Measurements from ENCODE around the gene CAPN15. TPM values are rescaled to one million over a fixed set of nuclear protein-coding genes. Genes with fewer than 3 reads are reported as not detected.

Gene CAPN15
- total and polyA plus RNA-seq, 10 donors, result 25.8 to 71.7 (median 62.5) TPM

DNA sequence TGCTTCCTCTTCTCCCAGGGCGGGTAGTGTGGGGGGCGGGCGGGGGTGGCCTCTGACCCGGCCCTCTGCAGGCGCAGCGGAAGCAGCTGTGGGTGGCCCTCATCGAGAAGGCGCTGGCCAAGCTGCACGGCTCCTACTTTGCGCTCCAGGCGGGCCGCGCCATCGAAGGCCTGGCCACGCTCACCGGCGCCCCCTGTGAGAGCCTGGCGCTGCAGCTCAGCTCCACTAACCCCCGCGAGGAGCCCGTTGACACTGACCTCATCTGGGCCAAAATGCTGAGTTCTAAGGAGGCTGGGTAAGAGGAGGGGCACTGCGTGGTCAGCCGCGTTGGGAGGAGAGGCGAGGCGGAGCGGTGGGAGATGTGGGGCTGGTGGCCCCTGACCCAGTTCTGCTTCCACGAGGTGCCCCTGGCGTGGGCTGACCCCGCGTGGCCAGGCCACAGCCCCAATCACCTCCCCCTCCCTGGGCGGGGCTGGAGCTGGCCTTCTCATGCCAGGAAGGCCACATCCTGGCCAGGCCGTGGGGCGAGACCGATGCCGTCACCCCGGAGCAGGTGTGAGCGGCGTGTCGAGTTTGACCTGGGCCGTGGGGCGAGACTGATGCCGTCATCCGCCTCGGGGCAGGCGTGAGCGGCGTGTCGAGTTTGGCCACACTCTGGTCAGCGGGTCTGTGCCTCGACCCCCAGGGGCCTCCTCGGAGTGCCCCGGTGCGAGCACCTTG is 22.2 kb downstream of the CAPN15 start:
- no peak overlapping the region for H3K4me3 ChIP-seq
- no peak for DNase-seq
- peaks cover 0 to 94% (median 51%) of the 10 kb centered on the region in 6 donors for H3K36me3 ChIP-seq
- H3K27me3 ChIP-seq (replicated peaks in 1 of 7), result no peaks in the 10 kb centered on the region
- H3K27ac ChIP-seq, result no peak overlapping the region
- TF ChIP-seq CTCF (IDR thresholded peaks at IDR 0.05 in 8 of 11, conservative IDR thresholded peaks at IDR 0.05 in 3 of 11), result no peak
- no peak for TF ChIP-seq POLR2AphosphoS5 (IDR thresholded peaks at IDR 0.05)
- TF ChIP-seq POLR2A (IDR thresholded peaks at IDR 0.05), result no peak
- H3K4me1 ChIP-seq, result peaks cover 4 to 43% (median 17%) of the 10 kb centered on the region in 6 donors
- 89 to 94% (median 91%) methylated on average over 16 to 54 of the region's 54 CpGs for WGBS, 5 donors
- intact Hi-C loops (cut with DNase I; ENCODE audit: low total_unique reads), result no loop called here
- H3K9me3 ChIP-seq, result no peaks in the 10 kb centered on the region

DNA sequence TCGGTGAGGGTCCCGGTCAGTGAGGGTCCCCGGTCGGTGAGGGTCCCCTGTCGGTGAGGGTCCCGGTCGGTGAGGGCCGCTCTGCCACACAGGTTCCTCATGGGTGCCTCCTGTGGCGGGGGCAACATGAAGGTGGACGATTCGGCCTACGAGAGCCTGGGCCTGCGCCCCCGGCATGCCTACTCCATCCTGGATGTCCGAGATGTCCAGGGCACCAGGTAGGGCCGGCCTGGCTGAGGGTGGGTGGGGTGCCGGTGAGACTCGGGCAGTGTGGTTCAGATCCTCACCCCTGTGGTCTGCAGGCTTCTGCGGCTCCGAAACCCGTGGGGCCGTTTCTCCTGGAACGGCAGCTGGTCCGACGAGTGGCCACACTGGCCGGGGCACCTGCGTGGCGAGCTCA is 23.7 kb downstream of the CAPN15 start:
- Histone ChIP-seq H3K27ac (no peak overlapping the region), H3K36me3 (peaks cover 0 to 80% (median 51%) of the 10 kb centered on the region in 6 donors), H3K4me1 (peaks cover 4 to 39% (median 16%) of the 10 kb centered on the region in 6 donors), H3K27me3 (replicated peaks in 1 of 7) (no peaks in the 10 kb centered on the region), H3K4me3 (no peak overlapping the region), H3K9me3 (no peaks in the 10 kb centered on the region)
- TF ChIP-seq CTCF (IDR thresholded peaks at IDR 0.05 in 8 of 11, conservative IDR thresholded peaks at IDR 0.05 in 3 of 11) (no peak), POLR2A (IDR thresholded peaks at IDR 0.05) (no peak), POLR2AphosphoS5 (IDR thresholded peaks at IDR 0.05) (no peak)
- WGBS, 5 donors, result 95 to 98% (median 97%) methylated on average over 7 to 28 of the region's 28 CpGs
- intact Hi-C loops (cut with DNase I; ENCODE audit: low total_unique reads), result no loop called here
- no peak for DNase-seq

DNA sequence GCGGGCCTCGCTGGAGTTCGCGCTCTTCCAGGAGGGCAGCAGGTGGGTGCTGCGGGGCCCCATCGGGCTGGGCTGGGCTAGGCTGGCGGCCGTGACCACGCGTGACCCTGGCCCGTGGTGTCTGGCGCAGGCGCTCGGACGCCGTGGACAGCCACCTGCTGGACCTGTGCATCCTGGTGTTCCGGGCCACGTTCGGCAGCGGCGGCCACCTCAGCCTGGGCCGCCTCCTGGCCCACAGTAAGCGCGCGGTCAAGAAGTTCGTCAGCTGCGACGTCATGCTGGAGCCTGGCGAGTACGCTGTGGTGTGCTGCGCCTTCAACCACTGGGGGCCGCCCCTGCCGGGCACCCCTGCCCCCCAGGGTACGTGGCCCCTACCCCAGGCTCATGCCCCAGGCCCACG is 24.7 kb downstream of the CAPN15 start:
- no peak for TF ChIP-seq POLR2A (IDR thresholded peaks at IDR 0.05)
- peak in 1 of 3 donors; percentile 29 for TF ChIP-seq POLR2AphosphoS5 (IDR thresholded peaks at IDR 0.05)
- TF ChIP-seq CTCF (IDR thresholded peaks at IDR 0.05 in 8 of 11, conservative IDR thresholded peaks at IDR 0.05 in 3 of 11), result no peak
- DNase-seq, result no peak
- Histone ChIP-seq H3K27me3 (replicated peaks in 1 of 7) (peaks cover 0 to 5% (median 0%) of the 10 kb centered on the region in 7 donors), H3K4me3 (no peak overlapping the region), H3K4me1 (peaks cover 0 to 29% (median 9%) of the 10 kb centered on the region in 6 donors), H3K9me3 (no peaks in the 10 kb centered on the region), H3K27ac (no peak overlapping the region), H3K36me3 (peaks cover 0 to 70% (median 51%) of the 10 kb centered on the region in 6 donors)
- intact Hi-C loops (cut with DNase I; ENCODE audit: low total_unique reads), result no loop called here
- WGBS, 5 donors, result 94 to 97% (median 96%) methylated on average over 17 to 35 of the region's 35 CpGs

- no peaks in the 10 kb centered on the region for H3K9me3 ChIP-seq
- no peak overlapping the region for H3K4me3 ChIP-seq
- no peak for DNase-seq
- no peak overlapping the region for H3K27ac ChIP-seq
- H3K27me3 ChIP-seq (replicated peaks in 1 of 7), result peaks cover under 1 to 20% (median 5%) of the 10 kb centered on the region in 7 donors
- peaks cover 0 to 13% (median under 1%) of the 10 kb centered on the region in 6 donors for H3K4me1 ChIP-seq
- WGBS, 5 donors, result 92 to 95% (median 93%) methylated on average over 15 to 33 of the region's 33 CpGs
- no peak for TF ChIP-seq POLR2A (IDR thresholded peaks at IDR 0.05)
- TF ChIP-seq POLR2AphosphoS5 (IDR thresholded peaks at IDR 0.05), result no peak
- TF ChIP-seq CTCF (IDR thresholded peaks at IDR 0.05 in 8 of 11, conservative IDR thresholded peaks at IDR 0.05 in 3 of 11), result no peak
- intact Hi-C loops (cut with DNase I; ENCODE audit: low total_unique reads), result no loop called here
- peaks cover 0 to 54% (median 42%) of the 10 kb centered on the region in 6 donors for H3K36me3 ChIP-seq
Measured at GRCh38 chr16:553601-554296, 26.2 kb downstream of the CAPN15 start.

Measured in spleen (tissue), 11 donors.